GM12878 (cell line): ENCODE measurements around the gene CDCP2.

Source experiments
- CTCF ChIP-seq, 3 experiments: IDR thresholded peaks in 2 of 3; conservative IDR thresholded peaks in 1 of 3; 2 replicates each; pipeline ENCODE4 v1.5.1; 2011; ENCODE audit warnings: low read depth in 3 of 3, low read length in 3 of 3, mild to moderate bottlenecking in 3 of 3, control low read depth in 2 of 3, moderate library complexity in 2 of 3, inconsistent platforms in 1 of 3, mixed read lengths in 1 of 3; ENCODE audit not compliant: control insufficient read depth in 2 of 3, insufficient read depth in 1 of 3; ENCODE audit errors: extremely low read depth in 1 of 3
- FOS ChIP-seq: IDR thresholded peaks from 3 replicates; pipeline ENCODE4 v1.6.1; 2011; ENCODE audit warnings: borderline replicate concordance; ENCODE audit not compliant: insufficient read length; ENCODE audit errors: extremely low read depth
- GABPA ChIP-seq: IDR thresholded peaks from 2 replicates; pipeline ENCODE4 v1.6.1; 2014; ENCODE audit warnings: antibody characterized with exemption, low read depth, mild to moderate bottlenecking, inconsistent platforms
- HDGF ChIP-seq: fragments of 450-650 bp; IDR thresholded peaks from 2 replicates; pipeline ENCODE4 v1.6.1; 2016; ENCODE audit warnings: antibody characterized with exemption
- MAX ChIP-seq: IDR thresholded peaks from 2 replicates; pipeline ENCODE4 v1.6.1; 2012; ENCODE audit warnings: low read depth, low read length, improper control_type of control experiment
- MYC ChIP-seq: IDR thresholded peaks from 2 replicates; pipeline ENCODE4 v1.6.1; 2011; ENCODE audit warnings: mild to moderate bottlenecking, low read length, moderate library complexity, inconsistent platforms; ENCODE audit not compliant: insufficient read depth, insufficient replicate concordance, insufficient read length, severe bottlenecking
- PAX5 ChIP-seq: IDR thresholded peaks from 2 replicates; pipeline ENCODE4 v1.6.1; 2011; ENCODE audit warnings: low read depth, low read length, borderline replicate concordance
- PBX3 ChIP-seq: IDR thresholded peaks from 2 replicates; pipeline ENCODE4 v1.6.1; 2011; ENCODE audit warnings: mild to moderate bottlenecking, low read depth, low read length, moderate library complexity; ENCODE audit not compliant: insufficient replicate concordance
- PKNOX1 ChIP-seq: fragments of 450-650 bp; IDR thresholded peaks from 2 replicates; pipeline ENCODE4 v1.6.1; 2016; ENCODE audit warnings: mild to moderate bottlenecking
- POLR2A ChIP-seq: IDR thresholded peaks from 2 replicates; pipeline ENCODE4 v1.6.1; 2011; ENCODE audit warnings: low read depth, mild to moderate bottlenecking, low read length
- POLR2AphosphoS5 ChIP-seq: IDR thresholded peaks from 2 replicates; pipeline ENCODE4 v1.6.1; 2011; ENCODE audit warnings: mild to moderate bottlenecking, low read length, inconsistent platforms
- RBBP5 ChIP-seq: fragments of 200-600 bp; sonication (generic); conservative IDR thresholded peaks from 2 replicates; pipeline ENCODE4 v1.6.1; 2016
- YY1 ChIP-seq: IDR thresholded peaks from 2 replicates; pipeline ENCODE4 v1.6.1; 2011; ENCODE audit warnings: low read depth, mild to moderate bottlenecking, low read length

GRCh38 chr1:54186056-54186455 is 33.3 kb upstream of the CDCP2 start:
- TF ChIP-seq PBX3 = no peak
- TF ChIP-seq PKNOX1 = no peak
- TF ChIP-seq CTCF (IDR thresholded peaks at IDR 0.05 in 2 of 3, conservative IDR thresholded peaks at IDR 0.05 in 1 of 3; ENCODE audit: control insufficient read depth in 2 of 3, extremely low read depth in 1 of 3, insufficient read depth in 1 of 3, low read depth in 3 of 3, low read length in 3 of 3) = no peak
- no peak for TF ChIP-seq PAX5
- TF ChIP-seq POLR2AphosphoS5 = no peak
- no peak for TF ChIP-seq MYC
- TF ChIP-seq HDGF = no peak
- no peak for TF ChIP-seq FOS
- no peak for TF ChIP-seq YY1
- TF ChIP-seq RBBP5 = no peak
- no peak for TF ChIP-seq GABPA
- TF ChIP-seq MAX = no peak
- TF ChIP-seq POLR2A = no peak
